ENCODE results near the gene GSTP1.
"Not testable (repeated sequence)": the region's sequence is repeated elsewhere in the genome, so short reads cannot be mapped to it uniquely, and the experiment has no call there.

The GSTP1 gene

DNA sequence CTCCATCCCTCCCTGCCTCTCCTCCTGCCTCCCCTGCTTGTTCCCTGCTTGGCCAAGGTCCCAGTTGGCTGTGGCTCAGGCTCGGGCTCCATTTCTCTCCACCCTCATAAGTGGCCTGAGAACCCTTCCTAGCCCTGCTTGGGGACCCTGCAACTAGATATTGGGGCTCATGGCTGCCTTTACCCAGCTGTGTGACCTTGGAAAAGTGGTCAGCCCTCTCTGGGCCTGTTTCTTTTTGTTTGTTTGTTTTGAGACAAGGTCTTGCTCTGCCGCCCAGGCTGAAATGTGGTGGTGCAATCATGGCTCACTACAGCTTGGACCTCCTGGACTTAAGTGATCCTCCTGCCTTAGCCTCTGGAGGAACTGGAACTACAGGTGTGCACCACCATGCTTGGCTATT, 40.0 kb upstream of the GSTP1 start:
- no peak for TF ChIP-seq CTCF (IDR thresholded peaks at IDR 0.05)
- H3K4me2 ChIP-seq (ENCODE audit: low read length), result no peak overlapping the region

DNA sequence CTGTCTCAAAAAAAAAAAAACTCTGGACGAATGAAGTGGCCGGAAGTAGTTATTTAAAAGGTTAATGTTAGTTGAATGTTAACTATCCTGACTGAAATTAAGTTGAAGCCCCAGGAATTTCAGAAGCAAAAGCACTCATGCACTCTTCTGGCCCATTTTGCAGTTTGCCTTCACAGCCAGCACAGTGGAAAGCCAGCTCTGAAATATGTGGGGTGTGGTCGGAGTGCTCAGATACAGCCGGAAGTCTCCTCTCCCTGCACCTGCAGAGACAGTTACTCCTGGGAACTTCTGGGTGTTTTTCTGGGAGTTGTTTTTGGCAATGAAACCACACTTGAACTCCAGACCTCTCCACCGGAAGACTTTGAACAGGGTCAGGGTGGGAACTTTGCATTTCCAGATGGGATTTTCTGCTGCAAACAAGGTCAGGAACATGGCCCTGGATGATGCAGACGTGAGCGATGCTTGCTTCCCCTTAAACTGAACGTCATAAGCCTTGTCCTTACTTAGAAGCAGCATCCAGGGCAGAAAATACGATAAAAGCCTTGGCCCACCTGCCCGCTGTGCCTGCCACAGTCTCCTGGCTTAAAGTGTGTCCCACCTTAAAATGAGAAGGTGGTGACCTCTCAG, 38.9 kb upstream of the GSTP1 start:
- no peak overlapping the region for H2AFZ ChIP-seq
- no peak overlapping the region for H3K27ac ChIP-seq
- no peak for TF ChIP-seq CTCF (IDR thresholded peaks at IDR 0.05)
- H3K9ac ChIP-seq, result no peak overlapping the region
- no peaks in the 10 kb centered on the region for H3K4me1 ChIP-seq
- H3K4me2 ChIP-seq (ENCODE audit: low read length), result no peak overlapping the region
- H3K36me3 ChIP-seq (ENCODE audit: control insufficient read depth, insufficient read depth, low read length), result no peaks in the 10 kb centered on the region
- H3K27me3 ChIP-seq (ENCODE audit: control insufficient read depth, insufficient read depth, low read length), result no peaks in the 10 kb centered on the region
- H3K4me3 ChIP-seq (ENCODE audit: low read depth, low read length), result no peak overlapping the region
- H3K79me2 ChIP-seq, result no peaks in the 10 kb centered on the region
- no peaks in the 10 kb centered on the region for H3K9me3 ChIP-seq (ENCODE audit: control insufficient read depth, low read length)

More for the DNA sequence above, 40.0 kb upstream of the GSTP1 start:
- H3K79me2 ChIP-seq, result no peaks in the 10 kb centered on the region
- no peaks in the 10 kb centered on the region for H3K36me3 ChIP-seq (ENCODE audit: control insufficient read depth, insufficient read depth, low read length)
- no peaks in the 10 kb centered on the region for H3K27me3 ChIP-seq (ENCODE audit: control insufficient read depth, insufficient read depth, low read length)
- H3K4me1 ChIP-seq, result no peaks in the 10 kb centered on the region
- H3K27ac ChIP-seq, result no peak overlapping the region
- no peak overlapping the region for H3K4me3 ChIP-seq (ENCODE audit: low read depth, low read length)
- no peak overlapping the region for H2AFZ ChIP-seq
- no peak overlapping the region for H3K9ac ChIP-seq
- H3K9me3 ChIP-seq (ENCODE audit: control insufficient read depth, low read length), result no peaks in the 10 kb centered on the region

- TF ChIP-seq CTCF (IDR thresholded peaks at IDR 0.05), result no peak
- Histone ChIP-seq H3K79me2 (no peaks in the 10 kb centered on the region), H3K27me3 (ENCODE audit: control insufficient read depth, insufficient read depth, low read length) (no peaks in the 10 kb centered on the region), H2AFZ (no peak overlapping the region), H3K27ac (no peak overlapping the region), H3K4me3 (ENCODE audit: low read depth, low read length) (no peak overlapping the region), H3K4me1 (no peaks in the 10 kb centered on the region), H3K9me3 (ENCODE audit: control insufficient read depth, low read length) (no peaks in the 10 kb centered on the region), H3K9ac (no peak overlapping the region), H3K4me2 (ENCODE audit: low read length) (no peak overlapping the region), H3K36me3 (ENCODE audit: control insufficient read depth, insufficient read depth, low read length) (no peaks in the 10 kb centered on the region)
These were observed 38.3 kb upstream of the GSTP1 start for GRCh38 chr11:67545280-67545679.

- not testable (repeated sequence) for H3K9ac ChIP-seq; H3K79me2 ChIP-seq; H3K27ac ChIP-seq; H3K4me2 ChIP-seq (ENCODE audit: low read length); H3K27me3 ChIP-seq (ENCODE audit: control insufficient read depth, insufficient read depth, low read length); H3K36me3 ChIP-seq (ENCODE audit: control insufficient read depth, insufficient read depth, low read length); H3K4me1 ChIP-seq; H3K4me3 ChIP-seq (ENCODE audit: low read depth, low read length); H3K9me3 ChIP-seq (ENCODE audit: control insufficient read depth, low read length); H2AFZ ChIP-seq
These were observed 35.5 kb upstream of the GSTP1 start for GRCh38 chr11:67548112-67548511.

- Histone ChIP-seq H2AFZ (no peak overlapping the region), H3K79me2 (no peaks in the 10 kb centered on the region), H3K36me3 (ENCODE audit: control insufficient read depth, insufficient read depth, low read length) (no peaks in the 10 kb centered on the region), H3K4me3 (ENCODE audit: low read depth, low read length) (no peak overlapping the region), H3K9ac (no peak overlapping the region), H3K4me1 (no peaks in the 10 kb centered on the region), H3K9me3 (ENCODE audit: control insufficient read depth, low read length) (no peaks in the 10 kb centered on the region), H3K27me3 (ENCODE audit: control insufficient read depth, insufficient read depth, low read length) (no peaks in the 10 kb centered on the region), H3K27ac (no peak overlapping the region), H3K4me2 (ENCODE audit: low read length) (no peak overlapping the region)
- no peak for TF ChIP-seq CTCF (IDR thresholded peaks at IDR 0.05)
These were observed 35.0 kb upstream of the GSTP1 start for GRCh38 chr11:67548555-67549110.

Data from parathyroid adenoma (tissue), 2 donors.